Measurements from ENCODE around the gene MRPL47.

MRPL47 gene

GRCh38 chr3:179608931-179609720 is 4.7 kb upstream of the MRPL47 start:
- no peaks in the 10 kb centered on the region for H3K27me3 Mint-ChIP-seq
- peak overlapping the region; percentile 15 for H3K4me3 Mint-ChIP-seq
- H3K4me1 Mint-ChIP-seq, result peaks cover 59% of the 10 kb centered on the region
- peaks cover 7% of the 10 kb centered on the region for H3K36me3 Mint-ChIP-seq
- peak overlapping the region; percentile 84 for H3K27ac Mint-ChIP-seq
- H3K9me3 Mint-ChIP-seq, result no peaks in the 10 kb centered on the region

GRCh38 chr3:179606534-179607085 is 2.2 kb upstream of the MRPL47 start:
- Mint-ChIP-seq H3K4me1 (peaks cover 65% of the 10 kb centered on the region), H3K36me3 (peaks cover 7% of the 10 kb centered on the region), H3K27me3 (no peaks in the 10 kb centered on the region), H3K4me3 (peak overlapping the region; percentile 58), H3K9me3 (no peaks in the 10 kb centered on the region), H3K27ac (peak overlapping the region; percentile 77)

- Mint-ChIP-seq H3K4me3 (peak overlapping the region; percentile 100), H3K9me3 (no peaks in the 10 kb centered on the region), H3K27me3 (no peaks in the 10 kb centered on the region), H3K4me1 (peaks cover 53% of the 10 kb centered on the region), H3K27ac (peak overlapping the region; percentile 100), H3K36me3 (peaks cover 5% of the 10 kb centered on the region)
Measured at GRCh38 chr3:179603831-179604230, 607 bp downstream of the MRPL47 start.

- Mint-ChIP-seq H3K27me3 (no peaks in the 10 kb centered on the region), H3K27ac (peak overlapping the region; percentile 100), H3K4me3 (peak overlapping the region; percentile 100), H3K4me1 (peaks cover 50% of the 10 kb centered on the region), H3K9me3 (no peaks in the 10 kb centered on the region), H3K36me3 (peaks cover 5% of the 10 kb centered on the region)
Measured at GRCh38 chr3:179603321-179603720, 1.1 kb downstream of the MRPL47 start.

- peaks cover 4% of the 10 kb centered on the region for H3K36me3 Mint-ChIP-seq
Measured at GRCh38 chr3:179599531-179599930, 4.9 kb downstream of the MRPL47 start.

GRCh38 chr3:179591313-179591712 is 13.1 kb downstream of the MRPL47 start:
- H3K4me3 Mint-ChIP-seq, result no peak overlapping the region
- H3K9me3 Mint-ChIP-seq, result no peaks in the 10 kb centered on the region
- H3K4me1 Mint-ChIP-seq, result peaks cover 6% of the 10 kb centered on the region
- H3K36me3 Mint-ChIP-seq, result peaks cover 3% of the 10 kb centered on the region
- H3K27me3 Mint-ChIP-seq, result no peaks in the 10 kb centered on the region
- no peak overlapping the region for H3K27ac Mint-ChIP-seq

More at GRCh38 chr3:179599531-179599930, 4.9 kb downstream of the MRPL47 start:
- H3K27me3 Mint-ChIP-seq, result no peaks in the 10 kb centered on the region
- no peaks in the 10 kb centered on the region for H3K9me3 Mint-ChIP-seq
- H3K27ac Mint-ChIP-seq, result no peak overlapping the region
- no peak overlapping the region for H3K4me3 Mint-ChIP-seq
- peaks cover 19% of the 10 kb centered on the region for H3K4me1 Mint-ChIP-seq

- Mint-ChIP-seq H3K27ac (peak overlapping the region; percentile 2), H3K4me1 (peaks cover 6% of the 10 kb centered on the region), H3K36me3 (peaks cover 3% of the 10 kb centered on the region), H3K27me3 (no peaks in the 10 kb centered on the region), H3K4me3 (no peak overlapping the region), H3K9me3 (no peaks in the 10 kb centered on the region)
Measured at GRCh38 chr3:179590669-179591068, 13.8 kb downstream of the MRPL47 start.

- Mint-ChIP-seq H3K4me3 (no peak overlapping the region), H3K27me3 (no peaks in the 10 kb centered on the region), H3K36me3 (peaks cover 3% of the 10 kb centered on the region), H3K9me3 (no peaks in the 10 kb centered on the region), H3K4me1 (peaks cover 6% of the 10 kb centered on the region), H3K27ac (peak overlapping the region; percentile 91)
Measured at GRCh38 chr3:179589143-179589542, 15.3 kb downstream of the MRPL47 start.

GRCh38 chr3:179580992-179581391 is 23.4 kb downstream of the MRPL47 start:
- no peaks in the 10 kb centered on the region for H3K9me3 Mint-ChIP-seq
- no peaks in the 10 kb centered on the region for H3K27me3 Mint-ChIP-seq
- H3K4me3 Mint-ChIP-seq, result no peak overlapping the region
- H3K36me3 Mint-ChIP-seq, result peaks cover 6% of the 10 kb centered on the region
- H3K4me1 Mint-ChIP-seq, result no peaks in the 10 kb centered on the region
- H3K27ac Mint-ChIP-seq, result no peak overlapping the region

GRCh38 chr3:179565496-179565895 is 38.9 kb downstream of the MRPL47 start:
- no peaks in the 10 kb centered on the region for H3K9me3 Mint-ChIP-seq
- H3K27me3 Mint-ChIP-seq, result no peaks in the 10 kb centered on the region
- H3K36me3 Mint-ChIP-seq, result peaks cover 6% of the 10 kb centered on the region
- peak overlapping the region; percentile 37 for H3K27ac Mint-ChIP-seq
- peaks cover 38% of the 10 kb centered on the region for H3K4me1 Mint-ChIP-seq
- H3K4me3 Mint-ChIP-seq, result peak overlapping the region; percentile 51

GRCh38 chr3:179563271-179563783 is 41.1 kb downstream of the MRPL47 start:
- H3K27ac Mint-ChIP-seq, result peak overlapping the region; percentile 93
- H3K27me3 Mint-ChIP-seq, result no peaks in the 10 kb centered on the region
- H3K4me3 Mint-ChIP-seq, result peak overlapping the region; percentile 98
- peaks cover 2% of the 10 kb centered on the region for H3K36me3 Mint-ChIP-seq
- H3K4me1 Mint-ChIP-seq, result peaks cover 33% of the 10 kb centered on the region
- H3K9me3 Mint-ChIP-seq, result no peaks in the 10 kb centered on the region

- H3K4me3 Mint-ChIP-seq, result peak within 1 kb of the TSS; percentile 98
Measured at GRCh38 chr3:179562591-179563270, 41.7 kb downstream of the MRPL47 start, which contains the start of gene ACTL6A. ACTL6A (plus strand) TSS chr3:179562926; CDS start chr3:179563093, 167 bp downstream.

GRCh38 chr3:179560791-179561190 is 43.6 kb downstream of the MRPL47 start:
- H3K27me3 Mint-ChIP-seq, result no peaks in the 10 kb centered on the region

More at GRCh38 chr3:179562591-179563270, 41.7 kb downstream of the MRPL47 start, which contains the start of gene ACTL6A:
- no peaks in the 10 kb centered on the region for H3K9me3 Mint-ChIP-seq
- peaks cover 2% of the 10 kb centered on the region for H3K36me3 Mint-ChIP-seq
- peaks cover 31% of the 10 kb centered on the region for H3K4me1 Mint-ChIP-seq
- no peaks in the 10 kb centered on the region for H3K27me3 Mint-ChIP-seq
- H3K27ac Mint-ChIP-seq, result peak within 1 kb of the TSS; percentile 99

GRCh38 chr3:179558742-179559364 is 45.6 kb downstream of the MRPL47 start:
- H3K27me3 Mint-ChIP-seq, result no peaks in the 10 kb centered on the region
- peaks cover 11% of the 10 kb centered on the region for H3K4me1 Mint-ChIP-seq
- no peak overlapping the region for H3K27ac Mint-ChIP-seq
- H3K36me3 Mint-ChIP-seq, result peaks cover 2% of the 10 kb centered on the region
- H3K9me3 Mint-ChIP-seq, result no peaks in the 10 kb centered on the region
- no peak overlapping the region for H3K4me3 Mint-ChIP-seq

More at GRCh38 chr3:179560791-179561190, 43.6 kb downstream of the MRPL47 start:
- Mint-ChIP-seq H3K36me3 (peaks cover 2% of the 10 kb centered on the region), H3K4me3 (no peak overlapping the region), H3K27ac (no peak overlapping the region), H3K4me1 (peaks cover 28% of the 10 kb centered on the region), H3K9me3 (no peaks in the 10 kb centered on the region)
